H1 (cell line): Measurements from ENCODE around the gene ANK3. TPM values are rescaled to one million over a fixed set of nuclear protein-coding genes. Genes with fewer than 3 reads are reported as not detected.

Source experiments
- CTCF ChIA-PET: fragments of 300-600 bp; sonication (Branson Sonifier 250); formaldehyde crosslinking; loops from one replicate; lab custom pipeline; 2021; ENCODE audit not compliant: partially characterized antibody; lab: Charles Lee
- POLR2A ChIA-PET: fragments of 300-600 bp; sonication (Branson Sonifier 250); formaldehyde crosslinking; loops from one replicate; lab custom pipeline; 2021; ENCODE audit warnings: inconsistent platforms; ENCODE audit not compliant: partially characterized antibody; lab: Charles Lee
- DNase-seq, 2 experiments: peaks; one replicate each; pipeline versions ENCODE4 v3.0.0 to v3.0.0-alpha.2; 2010 to 2022; ENCODE audit warnings: low spot score in 2 of 2, low read depth in 1 of 2, mixed read lengths in 1 of 2
- FAIRE-seq: peaks from 2 replicates; lab custom pipeline; 2011; peaks lifted over from hg19 to GRCh38; lab: Jason Lieb, UNC
- H2AFZ ChIP-seq: 2 replicates; pipeline ENCODE4 v1.8.1; 2012; ENCODE audit warnings: low read length, inconsistent platforms
- H2AK5ac ChIP-seq: 2 replicates; pipeline ENCODE4 v1.6.1; 2013; ENCODE audit warnings: low read depth, low read length
- H2BK120ac ChIP-seq: replicated peaks from 2 replicates; pipeline ENCODE3; 2013; ENCODE audit warnings: low read depth, low read length, inconsistent platforms
- H2BK12ac ChIP-seq: 2 replicates; pipeline ENCODE4 v1.6.1; 2013; ENCODE audit warnings: low read depth, low read length
- H2BK15ac ChIP-seq: 2 replicates; pipeline ENCODE4 v1.6.1; 2013; ENCODE audit warnings: low read length
- H2BK20ac ChIP-seq: 2 replicates; pipeline ENCODE4 v1.6.1; 2013; ENCODE audit warnings: low read length
- H2BK5ac ChIP-seq: 2 replicates; pipeline ENCODE4 v1.6.1; 2013; ENCODE audit warnings: low read depth, low read length
- H3K14ac ChIP-seq: 2 replicates; pipeline ENCODE4 v1.6.1; 2013; ENCODE audit warnings: inconsistent platforms; ENCODE audit not compliant: insufficient read length
- H3K18ac ChIP-seq: 2 replicates; pipeline ENCODE4 v1.6.1; 2013; ENCODE audit warnings: low read length; ENCODE audit errors: extremely low read depth
- H3K23ac ChIP-seq: 2 replicates; pipeline ENCODE4 v1.6.1; 2013; ENCODE audit warnings: inconsistent platforms; ENCODE audit not compliant: insufficient read length
- H3K23me2 ChIP-seq: 2 replicates; pipeline ENCODE4 v1.6.1; 2013; ENCODE audit warnings: low read depth, low read length
- H3K27ac ChIP-seq: 2 replicates; pipeline ENCODE4 v1.6.1; 2011; ENCODE audit warnings: low read depth, low read length, inconsistent platforms
- H3K27me3 ChIP-seq, 4 experiments: replicated peaks in 1 of 4; 1 replicate in 1 of 4; 2 replicates in 3 of 4; pipeline versions ENCODE4 v1.6.1 to v1.8.1; 2011 to 2013; ENCODE audit warnings: low read length in 3 of 4, mild to moderate bottlenecking in 3 of 4, inconsistent platforms in 2 of 4, mixed read lengths in 2 of 4, moderate library complexity in 1 of 4; ENCODE audit not compliant: control insufficient read depth in 3 of 4, insufficient read depth in 3 of 4; ENCODE audit errors: extremely low read depth in 1 of 4
- H3K36me3 ChIP-seq, 4 experiments: 2 replicates each; pipeline versions ENCODE4 v1.6.1 to v1.8.1; 2011 to 2013; ENCODE audit warnings: mild to moderate bottlenecking in 4 of 4, low read length in 3 of 4, moderate library complexity in 2 of 4, control low read depth in 1 of 4, inconsistent platforms in 1 of 4; ENCODE audit not compliant: insufficient read depth in 4 of 4, control insufficient read depth in 2 of 4
- H3K4ac ChIP-seq: replicated peaks from 2 replicates; pipeline ENCODE3; 2013; ENCODE audit warnings: low read length, low read depth, mixed read lengths, inconsistent platforms; ENCODE audit not compliant: insufficient read length
- H3K4me1 ChIP-seq, 4 experiments: replicated peaks in 1 of 4; 1 replicate in 1 of 4; 2 replicates in 3 of 4; pipeline versions ENCODE4 v1.6.1 to v1.8.1; 2011 to 2013; ENCODE audit warnings: low read length in 3 of 4, inconsistent platforms in 2 of 4, mixed read lengths in 1 of 4; ENCODE audit not compliant: insufficient read depth in 4 of 4, control insufficient read depth in 3 of 4
- H3K4me2 ChIP-seq, 2 experiments: 2 replicates each; pipeline versions ENCODE4 v1.6.1 to v1.8.1; 2011 to 2013; ENCODE audit warnings: low read depth in 2 of 2, low read length in 2 of 2, control low read depth in 1 of 2, inconsistent platforms in 1 of 2, mild to moderate bottlenecking in 1 of 2; ENCODE audit not compliant: insufficient read depth in 1 of 2
- H3K4me3 ChIP-seq, 4 experiments: fragments of 200-600, 300-600 bp in 1 of 4; sonication (generic), shearing (Covaris generic), sonication (Bioruptor Twin) in 1 of 4; 2 replicates each; pipeline versions ENCODE4 v1.5.1 to v1.8.1; 2011 to 2016; ENCODE audit warnings: low read length in 4 of 4, low read depth in 3 of 4, control low read depth in 2 of 4, inconsistent platforms in 2 of 4, mild to moderate bottlenecking in 2 of 4, mixed read lengths in 1 of 4, moderate library complexity in 1 of 4; ENCODE audit not compliant: insufficient read depth in 2 of 4; ENCODE audit errors: extremely low read depth in 1 of 4
- H3K56ac ChIP-seq: replicated peaks from 2 replicates; pipeline ENCODE3; 2013; ENCODE audit warnings: low read depth, mild to moderate bottlenecking, mixed read lengths, low read length, inconsistent platforms; ENCODE audit not compliant: insufficient read length
- H3K79me1 ChIP-seq: 2 replicates; pipeline ENCODE4 v1.6.1; 2013; ENCODE audit warnings: low read depth, low read length, control low read depth
- H3K79me2 ChIP-seq, 2 experiments: 2 replicates each; pipeline versions ENCODE4 v1.6.1 to v1.8.1; 2012 to 2013; ENCODE audit warnings: low read length in 2 of 2, mild to moderate bottlenecking in 2 of 2, inconsistent platforms in 1 of 2; ENCODE audit not compliant: insufficient read depth in 2 of 2, control insufficient read depth in 1 of 2
- H3K9ac ChIP-seq, 4 experiments: replicated peaks in 1 of 4; 1 replicate in 1 of 4; 2 replicates in 3 of 4; pipeline versions ENCODE4 v1.6.1 to v1.8.1; 2011 to 2013; ENCODE audit warnings: low read depth in 3 of 4, low read length in 3 of 4, control low read depth in 2 of 4, mild to moderate bottlenecking in 2 of 4, moderate library complexity in 2 of 4, inconsistent platforms in 1 of 4; ENCODE audit errors: extremely low read depth in 1 of 4
- H3K9me3 ChIP-seq, 2 experiments: 2 replicates each; pipeline versions ENCODE4 v1.6.1 to v1.8.1; 2012 to 2013; ENCODE audit warnings: mild to moderate bottlenecking in 2 of 2, moderate library complexity in 2 of 2, control low read depth in 1 of 2, inconsistent platforms in 1 of 2, low read depth in 1 of 2, low read length in 1 of 2, mixed read lengths in 1 of 2; ENCODE audit not compliant: insufficient read depth in 2 of 2
- H4K20me1 ChIP-seq, 2 experiments: replicated peaks in 1 of 2; 2 replicates each; pipeline versions ENCODE3 to v1.8.1; 2011 to 2013; ENCODE audit warnings: inconsistent platforms in 2 of 2, low read length in 2 of 2, mild to moderate bottlenecking in 1 of 2; ENCODE audit not compliant: insufficient read depth in 2 of 2, control insufficient read depth in 1 of 2
- H4K5ac ChIP-seq: 2 replicates; pipeline ENCODE4 v1.6.1; 2013; ENCODE audit warnings: low read length, low read depth, mixed read lengths, inconsistent platforms; ENCODE audit not compliant: insufficient read length
- H4K8ac ChIP-seq: 2 replicates; pipeline ENCODE4 v1.8.0; 2013; ENCODE audit warnings: mild to moderate bottlenecking, moderate library complexity, low read length, inconsistent platforms; ENCODE audit not compliant: insufficient read depth; ENCODE audit errors: extremely low read depth
- H4K91ac ChIP-seq: replicated peaks from 2 replicates; pipeline ENCODE3; 2013; ENCODE audit warnings: low read length, mixed read lengths, inconsistent platforms; ENCODE audit not compliant: insufficient read length
- BRCA1 ChIP-seq: IDR thresholded peaks from 2 replicates; pipeline ENCODE4 v1.6.1; 2012; ENCODE audit warnings: low read depth, low read length, improper control_type of control experiment
- FOSL1 ChIP-seq: IDR thresholded peaks from 2 replicates; pipeline ENCODE4 v1.6.1; 2011; ENCODE audit warnings: mild to moderate bottlenecking, low read depth, low read length, moderate library complexity; ENCODE audit not compliant: insufficient read depth
- GTF2F1 ChIP-seq: IDR thresholded peaks from 2 replicates; pipeline ENCODE4 v1.6.1; 2012; ENCODE audit warnings: low read depth, low read length, improper control_type of control experiment, borderline replicate concordance
- HDAC2 ChIP-seq, 2 experiments: fragments of 300-600 bp in 1 of 2; sonication (generic) in 1 of 2; IDR thresholded peaks; 2 replicates each; pipeline ENCODE4 v1.6.1; 2011 to 2012; ENCODE audit warnings: low read depth in 2 of 2, low read length in 2 of 2, mild to moderate bottlenecking in 2 of 2, moderate library complexity in 2 of 2, borderline replicate concordance in 1 of 2, inconsistent platforms in 1 of 2
- MAFK ChIP-seq: IDR thresholded peaks from 2 replicates; pipeline ENCODE4 v1.6.1; 2012; ENCODE audit warnings: low read depth, mild to moderate bottlenecking, improper control_type of control experiment, low read length
- POLR2A ChIP-seq, 2 experiments: IDR thresholded peaks; 1 replicate in 1 of 2; 2 replicates in 1 of 2; pipeline ENCODE4 v1.6.1; 2011; ENCODE audit warnings: low read depth in 2 of 2, low read length in 2 of 2, mild to moderate bottlenecking in 2 of 2; ENCODE audit errors: control extremely low read depth in 1 of 2
- WGBS, 2 experiments: shearing (Covaris generic) in 1 of 2; methylation state at CpG; one replicate each; pipeline versions ENCODE4 v1.1.6 to v1.1.7; 2013 to 2015; ENCODE audit warnings: low lambda C conversion rate in 2 of 2, mixed read lengths in 2 of 2, inconsistent platforms in 1 of 2, low coverage in 1 of 2, missing lambda C conversion rate in 1 of 2; ENCODE audit not compliant: insufficient replicate concordance in 2 of 2, insufficient coverage in 1 of 2, insufficient read length in 1 of 2; ENCODE audit errors: extremely low coverage in 1 of 2, missing lambda C conversion rate in 1 of 2; 5-methylcytosine and 5-hydroxymethylcytosine counted together
- polyA plus RNA-seq, 7 experiments: library from polyadenylated mRNA; depleted of rRNA in 3 of 7; stranded (reverse) in 5 of 7; unstranded in 2 of 7; fragments of >200 nt in 5 of 7; fragments of 200-250 nt in 2 of 7; gene quantifications; 1 replicate in 5 of 7; 2 replicates in 1 of 7; 4 replicates in 1 of 7; pipeline versions ENCODE4 v1.2.1 to v1.2.3, GENCODE V29; 2011 to 2013; ENCODE audit warnings: missing spikeins in 2 of 7, mixed read lengths in 2 of 7
- total RNA-seq: library from RNA; stranded (reverse); fragmentation: NEBNext Ultra II Directional; extraction: Animal tissue kit (Norgen Biotek cat#: 25700); gene quantifications from 2 replicates; pipeline ENCODE4 v1.2.1, GENCODE V29; 2021

ANK3 gene
- total and polyA plus RNA-seq, 2 of the 8 experiments (the other 6 are each of a cell fraction or from before 2014, with no cell fraction given), result 18.1 to 67.9 TPM

GRCh38 chr10:60403168-60403873 is 13.6 kb upstream of the ANK3 start:
- no peaks in the 10 kb centered on the region for H3K36me3 ChIP-seq
- no peak overlapping the region for H3K23ac ChIP-seq
- no peak overlapping the region for H3K4me3 ChIP-seq
- H3K14ac ChIP-seq, result no peak overlapping the region
- no peak overlapping the region for H4K91ac ChIP-seq
- H2AFZ ChIP-seq, result no peak overlapping the region
- no peaks in the 10 kb centered on the region for H3K23me2 ChIP-seq
- no peak overlapping the region for H2AK5ac ChIP-seq
- POLR2A ChIA-PET, result no interaction called here
- H2BK12ac ChIP-seq, result no peak overlapping the region
- no peaks in the 10 kb centered on the region for H3K9me3 ChIP-seq
- 94% methylated on average over 8 of the region's 8 CpGs; no CpG with 5 or more reads in 1 of the 2 experiments for WGBS, 2 experiments
- DNase-seq (no peak), FAIRE-seq (no peak)
- no peaks in the 10 kb centered on the region for H4K20me1 ChIP-seq
- no peak overlapping the region for H2BK15ac ChIP-seq
- H3K79me2 ChIP-seq, result no peaks in the 10 kb centered on the region
- H3K27me3 ChIP-seq, result no peaks in the 10 kb centered on the region
- no peak overlapping the region for H3K56ac ChIP-seq
- H2BK5ac ChIP-seq, result no peak overlapping the region
- no peak overlapping the region for H3K9ac ChIP-seq
- CTCF ChIA-PET, result no interaction called here
- H3K4me1 ChIP-seq, result 0 out of 7 replicates have a peak, but pooled peaks cover 0 to 2% (median 0%) of the 10 kb centered on the region in 4 experiments
- H4K8ac ChIP-seq, result no peak overlapping the region
- no peak overlapping the region for H3K4me2 ChIP-seq
- TF ChIP-seq MAFK (no peak), POLR2A (IDR thresholded peaks at IDR 0.05; ENCODE audit: control extremely low read depth in 1 of 2, low read depth in 2 of 2, low read length in 2 of 2) (no peak), HDAC2 (IDR thresholded peaks at IDR 0.05; ENCODE audit: borderline replicate concordance in 1 of 2, low read depth in 2 of 2, low read length in 2 of 2) (no peak), BRCA1 (no peak), FOSL1 (no peak), GTF2F1 (no peak)
- TF ChIP-seq, all 59 proteins: peak for 0
- Histone ChIP-seq H3K79me1 (no peaks in the 10 kb centered on the region), H3K4ac (no peak overlapping the region), H2BK120ac (no peak overlapping the region), H3K18ac (no peak overlapping the region), H3K27ac (no peak overlapping the region), H4K5ac (no peak overlapping the region), H2BK20ac (no peak overlapping the region)
